Measurements from ENCODE around the gene CDC26.

CDC26 gene

DNA sequence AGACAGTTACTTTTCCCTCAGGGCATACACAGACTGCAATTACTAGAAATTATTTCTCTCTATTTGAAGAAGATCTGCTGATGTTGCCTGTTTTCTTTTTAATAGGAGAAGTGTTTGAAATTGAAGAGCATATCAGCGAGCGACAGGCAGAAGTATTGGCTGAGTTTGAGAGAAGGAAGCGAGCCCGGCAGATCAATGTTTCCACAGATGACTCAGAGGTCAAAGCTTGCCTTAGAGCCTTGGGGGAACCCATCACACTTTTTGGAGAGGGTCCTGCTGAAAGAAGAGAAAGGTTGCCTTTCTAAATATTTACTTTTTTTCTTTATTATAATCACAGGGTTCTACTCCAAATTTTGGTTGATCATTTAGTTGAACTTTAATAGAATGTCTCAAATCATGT is 3.5 kb upstream of the CDC26 start:
- H3K27me3 ChIP-seq (ENCODE audit: low read depth, low read length), result no peaks in the 10 kb centered on the region
- peaks cover 44% of the 10 kb centered on the region for H3K79me2 ChIP-seq (ENCODE audit: low read length)
- H3K9me3 ChIP-seq (ENCODE audit: insufficient read depth, low read length), result no peaks in the 10 kb centered on the region
- H3K27ac ChIP-seq (ENCODE audit: low read length), result no peak overlapping the region
- H2AFZ ChIP-seq (ENCODE audit: low read depth, low read length), result no peak overlapping the region
- peaks cover 5% of the 10 kb centered on the region; the same call in 1 of the 2 replicates for H4K20me1 ChIP-seq (ENCODE audit: insufficient read depth, low read length)
- peaks cover 47% of the 10 kb centered on the region for H3K36me3 ChIP-seq (replicated peaks; ENCODE audit: low read depth, low read length)
- H3K4me1 ChIP-seq (ENCODE audit: low read length), result peaks cover 11% of the 10 kb centered on the region
- H3K4me2 ChIP-seq (ENCODE audit: low read length), result no peak overlapping the region
- H3K9ac ChIP-seq (ENCODE audit: low read length), result no peak overlapping the region
- no peak for TF ChIP-seq EZH2phosphoT487 (IDR thresholded peaks at IDR 0.05; ENCODE audit: low read depth)
- TF ChIP-seq, protein P1, sequence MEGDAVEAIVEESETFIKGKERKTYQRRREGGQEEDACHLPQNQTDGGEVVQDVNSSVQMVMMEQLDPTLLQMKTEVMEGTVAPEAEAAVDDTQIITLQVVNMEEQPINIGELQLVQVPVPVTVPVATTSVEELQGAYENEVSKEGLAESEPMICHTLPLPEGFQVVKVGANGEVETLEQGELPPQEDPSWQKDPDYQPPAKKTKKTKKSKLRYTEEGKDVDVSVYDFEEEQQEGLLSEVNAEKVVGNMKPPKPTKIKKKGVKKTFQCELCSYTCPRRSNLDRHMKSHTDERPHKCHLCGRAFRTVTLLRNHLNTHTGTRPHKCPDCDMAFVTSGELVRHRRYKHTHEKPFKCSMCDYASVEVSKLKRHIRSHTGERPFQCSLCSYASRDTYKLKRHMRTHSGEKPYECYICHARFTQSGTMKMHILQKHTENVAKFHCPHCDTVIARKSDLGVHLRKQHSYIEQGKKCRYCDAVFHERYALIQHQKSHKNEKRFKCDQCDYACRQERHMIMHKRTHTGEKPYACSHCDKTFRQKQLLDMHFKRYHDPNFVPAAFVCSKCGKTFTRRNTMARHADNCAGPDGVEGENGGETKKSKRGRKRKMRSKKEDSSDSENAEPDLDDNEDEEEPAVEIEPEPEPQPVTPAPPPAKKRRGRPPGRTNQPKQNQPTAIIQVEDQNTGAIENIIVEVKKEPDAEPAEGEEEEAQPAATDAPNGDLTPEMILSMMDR (IDR thresholded peaks at IDR 0.05; ENCODE audit: low read depth, low read length), result no peak
- no peak overlapping the region for H3K4me3 ChIP-seq (ENCODE audit: low read length)

DNA sequence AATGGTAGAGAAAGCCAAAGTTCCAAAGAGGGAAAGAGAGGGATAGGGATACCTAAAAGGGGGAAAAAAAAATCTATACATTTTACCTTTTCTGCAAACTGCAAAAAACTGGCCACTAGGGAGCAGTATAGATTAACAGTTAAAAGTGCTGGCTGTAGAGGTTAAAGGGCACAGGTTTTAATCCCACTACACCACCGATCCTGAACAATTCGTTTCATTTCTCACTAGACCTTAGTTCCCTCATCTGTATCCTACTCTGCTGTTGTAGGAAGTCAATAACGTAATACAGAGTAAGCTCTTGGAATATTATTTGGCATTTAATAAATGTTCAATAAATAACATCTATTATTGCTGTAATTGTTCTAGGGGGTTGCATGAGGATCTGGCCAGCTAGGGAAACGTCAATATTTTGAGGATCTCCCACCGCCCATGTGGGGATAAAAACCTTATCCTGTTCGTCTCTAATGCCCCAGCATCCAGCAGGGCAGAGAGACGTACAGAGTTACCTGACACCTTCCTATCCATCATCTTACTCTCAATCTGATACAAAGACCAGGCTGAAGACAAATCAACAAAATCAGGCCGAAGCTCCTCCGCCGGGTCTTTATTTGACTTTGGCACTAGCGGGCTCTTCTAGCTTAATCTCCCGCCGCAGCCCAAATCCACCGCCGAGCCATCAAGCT is 757 bp downstream of the CDC26 start:
- H2AFZ ChIP-seq (ENCODE audit: low read depth, low read length), result peak overlapping the region; percentile 80
- no peaks in the 10 kb centered on the region for H3K9me3 ChIP-seq (ENCODE audit: insufficient read depth, low read length)
- TF ChIP-seq EZH2phosphoT487 (IDR thresholded peaks at IDR 0.05; ENCODE audit: low read depth), result no peak
- TF ChIP-seq, protein P1 (IDR thresholded peaks at IDR 0.05; ENCODE audit: low read depth, low read length), result peak; percentile 73
- H3K4me2 ChIP-seq (ENCODE audit: low read length), result peak overlapping the region; percentile 77
- no peaks in the 10 kb centered on the region for H3K27me3 ChIP-seq (ENCODE audit: low read depth, low read length)
- H3K27ac ChIP-seq (ENCODE audit: low read length), result peak overlapping the region; percentile 65
- H3K4me3 ChIP-seq (ENCODE audit: low read length), result peak overlapping the region; percentile 89
- H3K4me1 ChIP-seq (ENCODE audit: low read length), result peaks cover 12% of the 10 kb centered on the region
- H3K9ac ChIP-seq (ENCODE audit: low read length), result peak overlapping the region; percentile 93
- peaks cover 38% of the 10 kb centered on the region for H3K79me2 ChIP-seq (ENCODE audit: low read length)
- H4K20me1 ChIP-seq (ENCODE audit: insufficient read depth, low read length), result peaks cover 6% of the 10 kb centered on the region; the same call in 1 of the 2 replicates
- peaks cover 40% of the 10 kb centered on the region for H3K36me3 ChIP-seq (replicated peaks; ENCODE audit: low read depth, low read length)

DNA sequence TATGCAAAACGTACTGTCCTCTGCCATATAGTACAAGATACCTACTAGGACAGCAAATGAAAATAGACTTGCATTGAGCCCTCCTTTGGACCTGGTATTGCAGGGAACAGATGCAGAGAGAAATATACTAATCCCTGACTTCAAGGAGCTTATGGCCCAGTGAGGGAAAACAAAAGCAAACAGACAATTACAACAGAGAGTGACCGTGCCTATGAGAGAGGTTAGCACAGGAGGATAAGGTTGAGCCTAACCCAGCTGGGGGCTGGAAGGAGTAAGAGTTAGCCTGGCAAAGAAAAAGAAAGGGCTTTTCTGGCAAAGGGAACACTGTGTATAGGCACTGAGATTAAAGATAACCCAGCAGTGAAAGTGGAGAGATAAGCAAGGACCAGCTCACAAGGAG is 5.5 kb downstream of the CDC26 start:
- peaks cover 44% of the 10 kb centered on the region for H3K36me3 ChIP-seq (replicated peaks; ENCODE audit: low read depth, low read length)
- H3K4me2 ChIP-seq (ENCODE audit: low read length), result no peak overlapping the region
- H3K4me3 ChIP-seq (ENCODE audit: low read length), result no peak overlapping the region
- no peak overlapping the region for H3K9ac ChIP-seq (ENCODE audit: low read length)
- H3K9me3 ChIP-seq (ENCODE audit: insufficient read depth, low read length), result no peaks in the 10 kb centered on the region
- TF ChIP-seq, protein P1 (IDR thresholded peaks at IDR 0.05; ENCODE audit: low read depth, low read length), result no peak
- TF ChIP-seq EZH2phosphoT487 (IDR thresholded peaks at IDR 0.05; ENCODE audit: low read depth), result no peak
- peaks cover 6% of the 10 kb centered on the region for H3K4me1 ChIP-seq (ENCODE audit: low read length)
- H4K20me1 ChIP-seq (ENCODE audit: insufficient read depth, low read length), result peaks cover 6% of the 10 kb centered on the region; the same call in 1 of the 2 replicates
- no peaks in the 10 kb centered on the region for H3K27me3 ChIP-seq (ENCODE audit: low read depth, low read length)
- H2AFZ ChIP-seq (ENCODE audit: low read depth, low read length), result no peak overlapping the region
- no peak overlapping the region for H3K27ac ChIP-seq (ENCODE audit: low read length)
- peaks cover 12% of the 10 kb centered on the region for H3K79me2 ChIP-seq (ENCODE audit: low read length)

DNA sequence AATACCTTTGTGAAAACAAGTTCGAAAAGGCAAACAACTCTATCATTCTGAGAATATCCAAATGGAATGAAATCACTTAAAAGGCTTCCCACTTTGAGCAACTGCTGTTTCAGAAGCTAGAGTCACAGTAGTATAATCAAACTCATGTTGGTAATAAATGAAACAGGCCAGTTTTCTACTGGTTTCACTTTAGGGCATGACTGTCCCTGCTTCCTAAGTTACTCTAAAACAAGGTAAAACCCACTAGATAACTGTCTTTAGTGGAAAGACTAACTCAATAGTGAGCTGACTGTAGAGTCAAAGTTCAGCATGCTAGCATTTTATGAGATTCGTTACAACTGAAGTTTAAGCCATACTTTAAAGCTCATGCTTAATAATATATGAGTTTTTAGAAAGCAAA is 6.0 kb downstream of the CDC26 start:
- Histone ChIP-seq H3K79me2 (ENCODE audit: low read length) (peaks cover 7% of the 10 kb centered on the region), H3K4me2 (ENCODE audit: low read length) (no peak overlapping the region), H3K36me3 (replicated peaks; ENCODE audit: low read depth, low read length) (peaks cover 44% of the 10 kb centered on the region), H3K4me3 (ENCODE audit: low read length) (no peak overlapping the region), H3K27me3 (ENCODE audit: low read depth, low read length) (no peaks in the 10 kb centered on the region), H2AFZ (ENCODE audit: low read depth, low read length) (no peak overlapping the region), H3K9ac (ENCODE audit: low read length) (no peak overlapping the region), H3K9me3 (ENCODE audit: insufficient read depth, low read length) (no peaks in the 10 kb centered on the region), H3K4me1 (ENCODE audit: low read length) (peaks cover 6% of the 10 kb centered on the region), H3K27ac (ENCODE audit: low read length) (no peak overlapping the region), H4K20me1 (ENCODE audit: insufficient read depth, low read length) (peaks cover 6% of the 10 kb centered on the region; the same call in 1 of the 2 replicates)
- TF ChIP-seq, protein P1 (IDR thresholded peaks at IDR 0.05; ENCODE audit: low read depth, low read length), result no peak
- TF ChIP-seq EZH2phosphoT487 (IDR thresholded peaks at IDR 0.05; ENCODE audit: low read depth), result no peak

All from OCI-LY3 (cell line).